Stimulated activated CD8-positive, alpha-beta memory T cell treated with anti-CD3 and anti-CD28 coated beads, Interleukin-7, amount 100 ng/mL, for 1 hour (primary cell): ENCODE results near the gene CDK6.

Source experiments
- DNase-seq, 2 donors: peaks; one replicate each; pipeline ENCODE4 v3.0.0-alpha.2; 2020; ENCODE audit warnings: low read depth in 2 of 2

Gene CDK6

GRCh38 chr7:92645114-92646061, 191.0 kb downstream of the CDK6 start:
- DNase-seq, result no peak

DNA sequence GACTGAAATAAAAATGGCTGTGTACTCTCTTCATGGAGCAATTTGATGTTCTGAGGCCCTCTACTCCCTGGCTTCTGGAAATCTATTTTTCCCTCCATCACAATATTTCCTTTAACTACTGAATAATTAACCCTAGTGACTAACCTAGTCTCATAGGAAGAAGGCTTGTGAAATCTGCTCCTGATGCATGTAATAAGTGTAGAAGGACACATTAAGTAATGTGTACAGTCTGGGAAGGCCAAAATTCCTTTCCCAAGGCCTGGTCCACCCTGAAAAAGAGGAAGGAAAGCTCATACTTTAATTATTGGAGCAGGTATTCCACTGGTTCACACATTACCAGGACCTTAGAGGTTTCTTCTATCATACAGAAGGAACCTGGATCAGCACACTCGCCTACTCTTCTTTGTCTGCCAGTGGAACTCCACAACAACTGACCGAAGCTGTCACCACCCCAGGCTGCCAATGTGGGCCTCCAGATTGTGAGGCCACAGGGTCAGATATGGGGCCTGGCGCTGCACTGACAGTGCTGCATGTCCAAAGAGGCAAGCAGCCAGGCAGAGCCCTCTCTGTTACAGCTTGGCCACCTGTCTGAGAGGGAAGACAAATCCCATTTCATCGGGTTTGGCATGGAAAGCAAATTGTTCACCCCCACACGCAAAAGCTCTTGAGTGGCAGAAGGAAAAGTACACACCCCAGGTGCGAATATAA, 191.8 kb downstream of the CDK6 start:
- DNase-seq, result no peak

DNA sequence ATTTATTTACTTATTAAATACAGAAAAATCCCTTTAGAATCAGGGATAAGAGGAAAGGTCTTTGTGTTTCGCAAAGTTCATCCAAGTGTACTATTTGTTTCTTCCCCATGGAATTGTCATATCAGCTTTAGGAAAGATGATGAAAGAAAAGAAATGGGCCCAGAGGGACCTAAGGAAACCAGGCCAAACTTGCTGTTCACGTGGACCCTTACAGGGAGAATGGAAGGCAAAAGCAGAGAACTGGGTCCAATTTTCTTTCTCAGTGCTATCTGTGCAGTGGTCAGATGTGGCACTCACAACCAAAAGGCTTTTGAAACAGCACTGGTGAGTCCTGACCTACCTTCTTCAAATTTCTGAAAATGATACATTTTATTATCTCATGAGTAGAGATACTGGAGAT, 192.6 kb downstream of the CDK6 start:
- no peak for DNase-seq

- DNase-seq, result no peak
Observed at GRCh38 chr7:92641921-92642511, 194.4 kb downstream of the CDK6 start.

- DNase-seq, result no peak
Observed at GRCh38 chr7:92639966-92640365, 196.4 kb downstream of the CDK6 start.

GRCh38 chr7:92639213-92639896, 197.0 kb downstream of the CDK6 start:
- DNase-seq, result no peak

GRCh38 chr7:92636018-92636560, 200.3 kb downstream of the CDK6 start:
- no peak for DNase-seq

- DNase-seq, result no peak
Observed at GRCh38 chr7:92635538-92635937, 200.8 kb downstream of the CDK6 start.

GRCh38 chr7:92634924-92635519, 201.4 kb downstream of the CDK6 start:
- DNase-seq, result no peak

DNA sequence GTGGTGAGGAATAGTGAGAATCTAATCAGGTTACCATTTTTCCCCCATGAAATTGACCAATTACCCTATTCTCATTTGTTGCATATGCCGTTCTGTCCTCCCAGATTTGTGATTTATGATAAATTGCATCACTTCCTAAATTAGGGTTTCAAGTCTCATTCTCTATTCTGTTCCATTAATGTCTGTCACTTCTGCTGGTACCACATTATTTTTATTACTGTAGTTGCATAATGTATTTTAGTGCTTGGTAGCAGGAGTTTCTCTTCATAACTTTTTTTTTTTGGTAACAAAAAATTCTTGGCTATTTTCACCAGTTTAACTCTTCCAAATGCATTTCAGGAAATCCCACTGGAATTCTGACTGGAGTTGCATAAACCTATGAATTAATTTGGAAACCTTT, 202.2 kb downstream of the CDK6 start:
- no peak for DNase-seq

- DNase-seq, result no peak
Observed at GRCh38 chr7:92633211-92633906, 203.0 kb downstream of the CDK6 start.

GRCh38 chr7:92632791-92633190, 203.6 kb downstream of the CDK6 start:
- no peak for DNase-seq

DNA sequence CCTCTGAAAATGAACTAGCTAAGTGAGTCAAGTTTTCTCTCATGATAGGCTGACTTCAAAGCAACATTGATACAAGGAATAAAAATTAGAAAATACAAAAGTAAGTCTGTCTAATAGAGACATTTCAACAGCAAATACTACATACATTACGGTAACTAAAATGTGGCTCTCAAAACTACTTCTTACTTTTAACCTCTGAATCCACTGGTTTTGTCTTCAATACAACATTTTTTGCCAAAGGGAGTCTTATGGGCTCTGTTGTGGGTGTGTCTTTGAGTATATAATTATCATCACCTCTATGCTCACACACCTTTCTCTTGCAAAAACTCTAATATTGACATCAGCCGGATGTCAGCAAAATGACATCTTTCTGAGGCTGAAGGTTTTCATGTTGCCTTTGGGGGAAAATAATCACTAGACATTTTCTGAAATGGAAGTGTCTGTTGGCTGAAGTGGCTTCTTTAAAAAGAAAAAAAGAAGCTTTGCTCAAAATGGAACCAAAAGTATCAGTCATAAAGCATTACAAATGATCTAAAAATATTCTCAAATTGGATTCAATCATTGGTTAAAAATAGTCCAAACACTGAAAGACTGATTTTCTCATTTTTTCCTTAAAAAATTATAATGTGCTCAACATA, 204.4 kb downstream of the CDK6 start:
- DNase-seq, result no peak

- DNase-seq, result no peak
Observed at GRCh38 chr7:92631067-92631849, 205.1 kb downstream of the CDK6 start.

DNA sequence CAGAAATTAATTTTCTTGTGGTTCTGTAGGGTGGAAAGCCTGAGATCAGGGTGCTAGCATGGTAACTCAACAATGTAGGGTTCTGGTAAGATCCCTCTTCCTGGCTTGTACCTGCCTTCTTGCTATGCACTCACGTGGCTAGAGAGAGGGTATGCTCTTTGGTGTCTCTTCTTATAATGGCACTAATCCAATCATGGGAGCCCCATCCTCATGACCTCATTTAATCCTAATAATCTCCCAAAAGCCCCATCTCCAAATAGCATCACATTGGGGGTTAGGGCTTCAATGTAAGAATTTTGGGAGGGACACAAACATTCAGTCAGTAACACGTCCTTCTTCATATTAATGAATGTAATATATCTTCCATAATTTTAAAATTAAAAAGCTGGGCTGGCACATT, 206.6 kb downstream of the CDK6 start:
- DNase-seq, result no peak

DNA sequence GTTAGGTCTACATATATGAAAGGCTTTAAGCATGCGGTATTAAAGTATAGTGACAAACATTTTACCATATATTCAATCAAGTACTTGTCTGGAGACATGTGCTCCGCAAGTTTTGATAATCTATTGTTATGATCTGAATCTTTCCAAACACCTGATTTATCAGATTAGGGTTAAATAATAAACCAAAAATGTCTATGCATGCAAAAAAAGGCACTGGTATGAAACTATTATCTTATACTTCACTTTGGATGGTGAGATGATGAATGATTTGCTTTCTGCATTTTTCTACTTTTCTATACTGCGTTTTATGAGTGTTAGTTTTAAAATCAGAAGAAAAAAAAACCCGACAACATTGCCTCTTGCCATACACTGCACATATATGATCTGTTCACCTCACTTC, 208.4 kb downstream of the CDK6 start:
- DNase-seq, result no peak

DNA sequence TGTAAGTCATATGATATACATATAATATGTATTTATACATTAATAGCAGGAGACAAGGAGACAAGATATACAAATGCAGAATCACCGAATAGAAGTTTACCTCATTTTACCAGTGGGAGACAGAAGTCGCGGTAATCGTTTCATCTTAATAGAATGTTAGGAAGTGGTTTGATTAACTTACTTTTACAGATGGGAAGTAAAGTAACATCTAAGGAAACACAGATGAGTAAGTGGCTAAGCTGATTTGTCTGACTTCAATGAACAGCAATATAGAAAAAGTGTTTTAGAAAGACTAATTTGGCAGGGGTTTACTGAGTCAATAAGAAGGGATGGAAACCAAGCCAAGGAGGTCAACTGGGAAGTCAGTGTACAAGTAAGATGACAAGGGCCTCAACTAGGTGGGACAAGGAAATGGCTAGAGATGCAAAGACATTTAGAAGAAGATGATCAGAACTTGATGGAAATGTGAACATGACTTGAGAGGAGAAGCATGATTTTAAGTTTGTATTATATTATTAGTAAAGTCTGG, 210.0 kb downstream of the CDK6 start:
- DNase-seq, result no peak

DNA sequence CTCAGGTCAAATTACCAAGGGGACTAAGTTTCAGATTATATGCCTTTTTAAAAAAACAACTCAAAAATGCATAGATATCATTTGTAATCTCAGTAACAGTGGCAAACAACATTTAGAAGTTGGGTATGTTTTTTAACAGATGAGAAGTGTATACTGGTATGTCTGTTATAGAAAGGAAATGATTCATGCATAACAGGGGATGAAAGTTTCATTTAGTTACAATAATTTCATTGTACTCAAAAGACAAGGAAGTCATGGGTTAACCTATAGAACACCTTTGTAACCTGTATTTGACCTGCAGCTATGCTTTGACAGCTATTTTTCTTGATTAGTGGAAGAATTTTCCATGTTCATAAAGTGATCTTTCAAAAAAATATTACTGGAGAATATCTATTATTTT, 210.8 kb downstream of the CDK6 start:
- DNase-seq, result no peak

GRCh38 chr7:92624298-92624996, 211.9 kb downstream of the CDK6 start:
- no peak for DNase-seq
